Measurements from ENCODE around the gene ST6GALNAC4. TPM values are rescaled to one million over a fixed set of nuclear protein-coding genes. Genes with fewer than 3 reads are reported as not detected.

The ST6GALNAC4 gene
- total and polyA plus RNA-seq, 10 of the 15 experiments (the other 5 are each of a cell fraction or from before 2014, with no cell fraction given), result 4.2 to 63.2 (median 35.2) TPM

GRCh38 chr9:127959841-127960409 lies 43.1 kb upstream of the ST6GALNAC4 start (continued):
- no peak for TF ChIP-seq E4F1 (IDR thresholded peaks at IDR 0.05; ENCODE audit: borderline replicate concordance, partially characterized antibody)
- TF ChIP-seq PAX5 (IDR thresholded peaks at IDR 0.05; ENCODE audit: borderline replicate concordance, low read depth, low read length), result no peak
- TF ChIP-seq NFIC (IDR thresholded peaks at IDR 0.05; ENCODE audit: low read depth, low read length), result no peak

GRCh38 chr9:127959398-127959797 lies 42.6 kb upstream of the ST6GALNAC4 start:
- RAD21 ChIA-PET (ENCODE audit: unreplicated experiment), result interaction anchor here (1.0 kb wide), 1 partner anchor 75 kb away, joined by 4 read pairs; no protein-coding TSS in a partner anchor
- no peaks in the 10 kb centered on the region for H3K27me3 ChIP-seq (replicated peaks in 1 of 2; ENCODE audit: control insufficient read depth in 2 of 2, insufficient read depth in 2 of 2, low read length in 1 of 2)
- H3K9ac ChIP-seq (ENCODE audit: control insufficient read depth, insufficient read depth, low read length), result no peak overlapping the region
- no peaks in the 10 kb centered on the region; a peak in 2 of 4 replicates for H3K36me3 ChIP-seq (ENCODE audit: control insufficient read depth in 2 of 2, insufficient read depth in 2 of 2, low read length in 1 of 2)
- no peak overlapping the region for H3K4me3 ChIP-seq
- no peak overlapping the region for H2AFZ ChIP-seq (ENCODE audit: control insufficient read depth, low read depth, low read length)
- H4K20me1 ChIP-seq (ENCODE audit: control insufficient read depth, insufficient read depth), result 0 out of 2 replicates have a peak, but pooled peaks cover 3% of the 10 kb centered on the region
- SMC1A ChIA-PET (ENCODE audit: uncharacterized antibody, unreplicated experiment), result interaction anchor here (6.7 kb wide), 1 partner anchor 73 kb away, joined by 96 read pairs; no protein-coding TSS in a partner anchor
- peaks cover 3% of the 10 kb centered on the region for H3K79me2 ChIP-seq (ENCODE audit: control insufficient read depth, insufficient read depth, low read length)
- H3K27ac ChIP-seq (ENCODE audit: control insufficient read depth, insufficient read depth), result no peak overlapping the region
- POLR2A ChIA-PET, result no interaction called here
- H3K4me1 ChIP-seq (ENCODE audit: control insufficient read depth, insufficient read depth, low read length), result peaks cover 18% of the 10 kb centered on the region
- intact Hi-C loops (cut with micrococcal nuclease; ENCODE audit: unreplicated experiment) (no loop called here), in situ Hi-C loops (cut with MboI) (no loop called here)
- WGBS (ENCODE audit: insufficient coverage, insufficient replicate concordance, low lambda C conversion rate, missing lambda C conversion rate), result 95% methylated on average over 4 of the region's 4 CpGs
- H3K4me2 ChIP-seq (ENCODE audit: control insufficient read depth, insufficient read depth), result no peak overlapping the region
- TSS peak; percentile 36 for BruUV-seq (replicated peaks)
- FAIRE-seq (no peak), ATAC-seq (no peak), DNase-seq (ENCODE audit: low read depth, low spot score) (no peak)
- CTCF ChIA-PET, result interaction anchor here (1.1 to 13.8 kb wide), 2 partner anchors 17 to 73 kb away, joined by 5 to 332 read pairs; no protein-coding TSS in a partner anchor
- H3K9me3 ChIP-seq (replicated peaks; ENCODE audit: control insufficient read depth, insufficient read depth, low read length), result no peaks in the 10 kb centered on the region
- no peak for TF ChIP-seq USF2 (IDR thresholded peaks at IDR 0.05; ENCODE audit: borderline replicate concordance, low read depth, low read length)
- TF ChIP-seq IRF3 (IDR thresholded peaks at IDR 0.05), result no peak
- TF ChIP-seq ZNF217 (IDR thresholded peaks at IDR 0.05), result no peak
- no peak for TF ChIP-seq HDAC6 (IDR thresholded peaks at IDR 0.05; ENCODE audit: unreplicated experiment)
- no peak for TF ChIP-seq ZBTB11 (CRISPR knock-in tag; IDR thresholded peaks at IDR 0.05)
- TF ChIP-seq IKZF2 (IDR thresholded peaks at IDR 0.05), result no peak
- TF ChIP-seq IRF5 (IDR thresholded peaks at IDR 0.05; ENCODE audit: borderline replicate concordance), result no peak
- no peak for TF ChIP-seq EP300 (IDR thresholded peaks at IDR 0.05; ENCODE audit: borderline replicate concordance in 1 of 2, control insufficient read depth in 1 of 2, low read depth in 2 of 2, low read length in 2 of 2)
- TF ChIP-seq ZNF274 (IDR thresholded peaks at IDR 0.05; ENCODE audit: insufficient read depth, insufficient read length), result no peak
